WERI-Rb-1 (cell line): ENCODE results near the gene ARHGAP10.

Experiments used
- DNase-seq: peaks from one replicate; pipeline ENCODE4 v3.0.0-alpha.2; 2020
- H3K27ac ChIP-seq: fragments of 250-450 bp; sonication (Bioruptor Pico); 2 replicates; pipeline ENCODE4 v1.5.1; 2020; ENCODE audit warnings: mild to moderate bottlenecking, moderate library complexity
- H3K27me3 ChIP-seq: fragments of 250-450 bp; sonication (Bioruptor Pico); 2 replicates; pipeline ENCODE4 v1.5.1; 2021; ENCODE audit warnings: mild to moderate bottlenecking, low read depth, moderate library complexity; ENCODE audit not compliant: insufficient read depth, severe bottlenecking
- H3K36me3 ChIP-seq: fragments of 250-450 bp; sonication (Bioruptor Pico); 2 replicates; pipeline ENCODE4 v1.5.1; 2020; ENCODE audit warnings: mild to moderate bottlenecking, moderate library complexity
- H3K4me3 ChIP-seq: 2 replicates; pipeline ENCODE4 v1.5.1; 2011; ENCODE audit warnings: low read depth, mild to moderate bottlenecking, control low read depth, low read length
- H3K9me3 ChIP-seq: fragments of 250-450 bp; sonication (Bioruptor Pico); 2 replicates; pipeline ENCODE4 v1.5.1; 2021; ENCODE audit warnings: mild to moderate bottlenecking, moderate library complexity; ENCODE audit not compliant: severe bottlenecking
- CTCF ChIP-seq: IDR thresholded peaks from 2 replicates; pipeline ENCODE4 v1.5.1; 2011; ENCODE audit warnings: low read depth, mild to moderate bottlenecking, control low read depth, inconsistent platforms, low read length

Gene ARHGAP10

GRCh38 chr4:147778942-147779341 lies 47.1 kb downstream of the ARHGAP10 start:
- no peaks in the 10 kb centered on the region for H3K36me3 ChIP-seq
- no peak overlapping the region for H3K27ac ChIP-seq
- H3K27me3 ChIP-seq = no peaks in the 10 kb centered on the region
- no peak for DNase-seq
- no peak overlapping the region for H3K4me3 ChIP-seq
- TF ChIP-seq CTCF = no peak
- H3K9me3 ChIP-seq = no peaks in the 10 kb centered on the region

GRCh38 chr4:147779451-147779850 lies 47.6 kb downstream of the ARHGAP10 start:
- H3K27ac ChIP-seq = no peak overlapping the region
- H3K4me3 ChIP-seq = no peak overlapping the region
- no peaks in the 10 kb centered on the region for H3K36me3 ChIP-seq
- TF ChIP-seq CTCF = no peak
- no peak for DNase-seq
- H3K9me3 ChIP-seq = no peaks in the 10 kb centered on the region
- H3K27me3 ChIP-seq = no peaks in the 10 kb centered on the region

- Histone ChIP-seq H3K27me3 (no peaks in the 10 kb centered on the region), H3K9me3 (no peaks in the 10 kb centered on the region), H3K4me3 (no peak overlapping the region), H3K36me3 (no peaks in the 10 kb centered on the region), H3K27ac (no peak overlapping the region)
- TF ChIP-seq CTCF = no peak
- no peak for DNase-seq
These were observed 48.4 kb downstream of the ARHGAP10 start for GRCh38 chr4:147780137-147780777.

- Histone ChIP-seq H3K27me3 (no peaks in the 10 kb centered on the region), H3K27ac (no peak overlapping the region), H3K4me3 (no peak overlapping the region), H3K36me3 (no peaks in the 10 kb centered on the region), H3K9me3 (no peaks in the 10 kb centered on the region)
- no peak for DNase-seq
- no peak for TF ChIP-seq CTCF
These were observed 50.3 kb downstream of the ARHGAP10 start for GRCh38 chr4:147782087-147782781.

- Histone ChIP-seq H3K9me3 (no peaks in the 10 kb centered on the region), H3K36me3 (no peaks in the 10 kb centered on the region), H3K27me3 (no peaks in the 10 kb centered on the region), H3K27ac (no peak overlapping the region), H3K4me3 (no peak overlapping the region)
- TF ChIP-seq CTCF = no peak
- no peak for DNase-seq
These were observed 53.2 kb downstream of the ARHGAP10 start for GRCh38 chr4:147785129-147785528.
